ENCODE measurements around the gene LTB. TPM values are rescaled to one million over a fixed set of nuclear protein-coding genes. Genes with fewer than 3 reads are reported as not detected.
"Not testable (repeated sequence)": the region's sequence is repeated elsewhere in the genome, so short reads cannot be mapped to it uniquely, and the experiment has no call there.

The LTB gene
- total and polyA plus RNA-seq, 4 donors: 0.67 to 5.3 (median 1.5) TPM

DNA sequence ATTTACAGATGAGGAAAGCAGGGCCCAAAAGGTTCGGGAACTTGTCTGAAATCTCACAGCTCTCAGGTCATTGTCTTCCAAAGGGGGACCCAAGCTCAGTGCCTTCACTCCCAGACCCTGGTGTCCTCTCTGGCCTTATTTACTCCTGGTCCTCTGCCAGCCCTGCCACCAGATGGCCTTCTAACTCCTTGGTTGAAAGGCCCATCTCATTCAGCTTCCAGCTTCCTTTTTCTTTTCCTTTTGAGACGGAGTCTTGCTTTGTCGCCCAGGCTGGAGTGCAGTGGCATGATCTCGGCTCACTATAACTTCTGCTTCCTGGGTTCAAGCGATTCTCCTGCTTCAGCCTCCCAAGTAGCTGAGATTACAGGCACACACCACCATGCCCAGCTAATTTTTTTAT, 30.9 kb downstream of the LTB start:
- WGBS: 59% methylated on average over 5 of the region's 5 CpGs
- DNase-seq (ENCODE audit: low spot score); H3K9me3 ChIP-seq (ENCODE audit: control insufficient read depth in 4 of 4, low read length in 3 of 4); H3K9ac ChIP-seq (ENCODE audit: low read depth in 1 of 2, low read length in 2 of 2); H3K27ac ChIP-seq (ENCODE audit: low read depth in 1 of 2, low read length in 2 of 2); H3K27me3 ChIP-seq (ENCODE audit: control insufficient read depth in 4 of 4, insufficient read depth in 4 of 4, low read length in 3 of 4); H3K4me3 ChIP-seq (ENCODE audit: low read depth in 1 of 3, low read length in 3 of 3): not testable (repeated sequence)
- H3K36me3 ChIP-seq (ENCODE audit: control insufficient read depth in 4 of 4, insufficient read depth in 3 of 4, low read depth in 1 of 4, low read length in 3 of 4): peaks cover 0 to 17% (median 14%) of the 10 kb centered on the region in 4 donors
- peak; percentile 75 to 81 for TF ChIP-seq RAD21 (IDR thresholded peaks at IDR 0.05)
- TF ChIP-seq, protein P1, sequence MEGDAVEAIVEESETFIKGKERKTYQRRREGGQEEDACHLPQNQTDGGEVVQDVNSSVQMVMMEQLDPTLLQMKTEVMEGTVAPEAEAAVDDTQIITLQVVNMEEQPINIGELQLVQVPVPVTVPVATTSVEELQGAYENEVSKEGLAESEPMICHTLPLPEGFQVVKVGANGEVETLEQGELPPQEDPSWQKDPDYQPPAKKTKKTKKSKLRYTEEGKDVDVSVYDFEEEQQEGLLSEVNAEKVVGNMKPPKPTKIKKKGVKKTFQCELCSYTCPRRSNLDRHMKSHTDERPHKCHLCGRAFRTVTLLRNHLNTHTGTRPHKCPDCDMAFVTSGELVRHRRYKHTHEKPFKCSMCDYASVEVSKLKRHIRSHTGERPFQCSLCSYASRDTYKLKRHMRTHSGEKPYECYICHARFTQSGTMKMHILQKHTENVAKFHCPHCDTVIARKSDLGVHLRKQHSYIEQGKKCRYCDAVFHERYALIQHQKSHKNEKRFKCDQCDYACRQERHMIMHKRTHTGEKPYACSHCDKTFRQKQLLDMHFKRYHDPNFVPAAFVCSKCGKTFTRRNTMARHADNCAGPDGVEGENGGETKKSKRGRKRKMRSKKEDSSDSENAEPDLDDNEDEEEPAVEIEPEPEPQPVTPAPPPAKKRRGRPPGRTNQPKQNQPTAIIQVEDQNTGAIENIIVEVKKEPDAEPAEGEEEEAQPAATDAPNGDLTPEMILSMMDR (IDR thresholded peaks at IDR 0.05; ENCODE audit: low read depth, low read length, missing input control): peak; percentile 40
- peaks cover 5 to 17% (median 13%) of the 10 kb centered on the region in 4 donors for H3K4me1 ChIP-seq (ENCODE audit: control insufficient read depth in 4 of 4, insufficient read depth in 4 of 4, low read length in 3 of 4)

- H3K27ac ChIP-seq (ENCODE audit: low read depth in 1 of 2, low read length in 2 of 2): peak overlapping the region; percentile 34 to 84
Observed at GRCh38 chr6:31548544-31548873, 33.7 kb downstream of the LTB start.

More at GRCh38 chr6:31548544-31548873, 33.7 kb downstream of the LTB start:
- H3K36me3 ChIP-seq (ENCODE audit: control insufficient read depth in 4 of 4, insufficient read depth in 3 of 4, low read depth in 1 of 4, low read length in 3 of 4): peaks cover 0 to 13% (median 10%) of the 10 kb centered on the region in 4 donors
- WGBS: 95% methylated on average over 2 of the region's 2 CpGs
- no peak for TF ChIP-seq HNF4A (conservative IDR thresholded peaks at IDR 0.05)
- TF ChIP-seq NR2F2 (IDR thresholded peaks at IDR 0.05): no peak
- TF ChIP-seq YY1 (IDR thresholded peaks at IDR 0.05): no peak
- TF ChIP-seq JUND (IDR thresholded peaks at IDR 0.05): no peak
- TF ChIP-seq, protein P2, sequence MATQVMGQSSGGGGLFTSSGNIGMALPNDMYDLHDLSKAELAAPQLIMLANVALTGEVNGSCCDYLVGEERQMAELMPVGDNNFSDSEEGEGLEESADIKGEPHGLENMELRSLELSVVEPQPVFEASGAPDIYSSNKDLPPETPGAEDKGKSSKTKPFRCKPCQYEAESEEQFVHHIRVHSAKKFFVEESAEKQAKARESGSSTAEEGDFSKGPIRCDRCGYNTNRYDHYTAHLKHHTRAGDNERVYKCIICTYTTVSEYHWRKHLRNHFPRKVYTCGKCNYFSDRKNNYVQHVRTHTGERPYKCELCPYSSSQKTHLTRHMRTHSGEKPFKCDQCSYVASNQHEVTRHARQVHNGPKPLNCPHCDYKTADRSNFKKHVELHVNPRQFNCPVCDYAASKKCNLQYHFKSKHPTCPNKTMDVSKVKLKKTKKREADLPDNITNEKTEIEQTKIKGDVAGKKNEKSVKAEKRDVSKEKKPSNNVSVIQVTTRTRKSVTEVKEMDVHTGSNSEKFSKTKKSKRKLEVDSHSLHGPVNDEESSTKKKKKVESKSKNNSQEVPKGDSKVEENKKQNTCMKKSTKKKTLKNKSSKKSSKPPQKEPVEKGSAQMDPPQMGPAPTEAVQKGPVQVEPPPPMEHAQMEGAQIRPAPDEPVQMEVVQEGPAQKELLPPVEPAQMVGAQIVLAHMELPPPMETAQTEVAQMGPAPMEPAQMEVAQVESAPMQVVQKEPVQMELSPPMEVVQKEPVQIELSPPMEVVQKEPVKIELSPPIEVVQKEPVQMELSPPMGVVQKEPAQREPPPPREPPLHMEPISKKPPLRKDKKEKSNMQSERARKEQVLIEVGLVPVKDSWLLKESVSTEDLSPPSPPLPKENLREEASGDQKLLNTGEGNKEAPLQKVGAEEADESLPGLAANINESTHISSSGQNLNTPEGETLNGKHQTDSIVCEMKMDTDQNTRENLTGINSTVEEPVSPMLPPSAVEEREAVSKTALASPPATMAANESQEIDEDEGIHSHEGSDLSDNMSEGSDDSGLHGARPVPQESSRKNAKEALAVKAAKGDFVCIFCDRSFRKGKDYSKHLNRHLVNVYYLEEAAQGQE (IDR thresholded peaks at IDR 0.05): no peak
- no peak for TF ChIP-seq MAX (IDR thresholded peaks at IDR 0.05)
- no peak for TF ChIP-seq TAF1 (conservative IDR thresholded peaks at IDR 0.05)
- TF ChIP-seq, protein P1 (IDR thresholded peaks at IDR 0.05; ENCODE audit: low read depth, low read length, missing input control): no peak
- TF ChIP-seq EGR1 (IDR thresholded peaks at IDR 0.05; ENCODE audit: low read depth in 2 of 2): no peak
- no peak for TF ChIP-seq FOXA2 (IDR thresholded peaks at IDR 0.05)
- no peak for TF ChIP-seq RXRA (IDR thresholded peaks at IDR 0.05)
- no peak for TF ChIP-seq RAD21 (IDR thresholded peaks at IDR 0.05)
- TF ChIP-seq, protein P3, sequence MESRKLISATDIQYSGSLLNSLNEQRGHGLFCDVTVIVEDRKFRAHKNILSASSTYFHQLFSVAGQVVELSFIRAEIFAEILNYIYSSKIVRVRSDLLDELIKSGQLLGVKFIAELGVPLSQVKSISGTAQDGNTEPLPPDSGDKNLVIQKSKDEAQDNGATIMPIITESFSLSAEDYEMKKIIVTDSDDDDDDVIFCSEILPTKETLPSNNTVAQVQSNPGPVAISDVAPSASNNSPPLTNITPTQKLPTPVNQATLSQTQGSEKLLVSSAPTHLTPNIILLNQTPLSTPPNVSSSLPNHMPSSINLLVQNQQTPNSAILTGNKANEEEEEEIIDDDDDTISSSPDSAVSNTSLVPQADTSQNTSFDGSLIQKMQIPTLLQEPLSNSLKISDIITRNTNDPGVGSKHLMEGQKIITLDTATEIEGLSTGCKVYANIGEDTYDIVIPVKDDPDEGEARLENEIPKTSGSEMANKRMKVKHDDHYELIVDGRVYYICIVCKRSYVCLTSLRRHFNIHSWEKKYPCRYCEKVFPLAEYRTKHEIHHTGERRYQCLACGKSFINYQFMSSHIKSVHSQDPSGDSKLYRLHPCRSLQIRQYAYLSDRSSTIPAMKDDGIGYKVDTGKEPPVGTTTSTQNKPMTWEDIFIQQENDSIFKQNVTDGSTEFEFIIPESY (IDR thresholded peaks at IDR 0.05): no peak
- TF ChIP-seq SP1 (IDR thresholded peaks at IDR 0.05): no peak
- no peak for TF ChIP-seq HNF4G (IDR thresholded peaks at IDR 0.05)
- no peak for TF ChIP-seq GABPA (IDR thresholded peaks at IDR 0.05 in 1 of 2, conservative IDR thresholded peaks at IDR 0.05 in 1 of 2)
- no peak for DNase-seq (ENCODE audit: low spot score)
- peak overlapping the region in 1 of 2 donors; percentile 36 for H3K9ac ChIP-seq (ENCODE audit: low read depth in 1 of 2, low read length in 2 of 2)
- peak overlapping the region in 2 of 3 donors; percentile 15 to 78 for H3K4me3 ChIP-seq (ENCODE audit: low read depth in 1 of 3, low read length in 3 of 3)
- H3K9me3 ChIP-seq (ENCODE audit: control insufficient read depth in 4 of 4, low read length in 3 of 4): no peaks in the 10 kb centered on the region
- peaks cover 5 to 20% (median 14%) of the 10 kb centered on the region in 4 donors for H3K4me1 ChIP-seq (ENCODE audit: control insufficient read depth in 4 of 4, insufficient read depth in 4 of 4, low read length in 3 of 4)
- no peaks in the 10 kb centered on the region for H3K27me3 ChIP-seq (ENCODE audit: control insufficient read depth in 4 of 4, insufficient read depth in 4 of 4, low read length in 3 of 4)

All from liver (tissue), 9 donors.